Astrocyte of the cerebellum (primary cell): Measurements from ENCODE around the gene SLC12A7.

Experiments
- DNase-seq: peaks from one replicate; pipeline ENCODE4 v3.0.0-alpha.2; 2011; ENCODE audit warnings: low read depth
- H3K4me3 ChIP-seq: 2 replicates; pipeline ENCODE4 v1.5.1; 2011; ENCODE audit warnings: mild to moderate bottlenecking, low read depth, low read length, moderate library complexity
- CTCF ChIP-seq: IDR thresholded peaks from 2 replicates; pipeline ENCODE4 v1.5.1; 2012; ENCODE audit warnings: low read length, low read depth, moderate library complexity, mild to moderate bottlenecking; ENCODE audit errors: missing control alignments
- in situ Hi-C: cut with HindIII; loops from 2 replicates; pipeline ENCODE4 v1.10.0; 2017; ENCODE audit warnings: low sequenced_read_pairs

Gene SLC12A7

DNA sequence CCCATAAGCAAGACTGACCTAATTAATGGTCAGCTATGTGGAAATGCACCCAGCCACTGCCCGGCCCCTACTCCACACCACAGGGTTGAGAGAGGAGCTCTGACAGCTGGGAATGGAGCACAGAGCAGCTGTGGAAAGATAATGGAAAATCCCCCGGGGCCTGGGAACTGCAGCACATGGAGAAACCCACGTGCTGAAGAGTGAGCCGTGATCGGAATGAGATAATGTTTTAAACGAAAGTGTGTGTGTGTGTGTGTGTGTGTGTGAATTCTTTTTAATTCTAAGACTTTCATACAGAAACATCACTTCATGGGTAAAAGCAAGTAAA, 13.1 kb upstream of the SLC12A7 start:
- H3K4me3 ChIP-seq = no peak overlapping the region
- DNase-seq = no peak
- in situ Hi-C loops = no loop called here
- TF ChIP-seq CTCF = no peak

GRCh38 chr5:1124205-1125029, 12.6 kb upstream of the SLC12A7 start:
- in situ Hi-C loops = no loop called here
- no peak overlapping the region for H3K4me3 ChIP-seq
- TF ChIP-seq CTCF = no peak
- no peak for DNase-seq

DNA sequence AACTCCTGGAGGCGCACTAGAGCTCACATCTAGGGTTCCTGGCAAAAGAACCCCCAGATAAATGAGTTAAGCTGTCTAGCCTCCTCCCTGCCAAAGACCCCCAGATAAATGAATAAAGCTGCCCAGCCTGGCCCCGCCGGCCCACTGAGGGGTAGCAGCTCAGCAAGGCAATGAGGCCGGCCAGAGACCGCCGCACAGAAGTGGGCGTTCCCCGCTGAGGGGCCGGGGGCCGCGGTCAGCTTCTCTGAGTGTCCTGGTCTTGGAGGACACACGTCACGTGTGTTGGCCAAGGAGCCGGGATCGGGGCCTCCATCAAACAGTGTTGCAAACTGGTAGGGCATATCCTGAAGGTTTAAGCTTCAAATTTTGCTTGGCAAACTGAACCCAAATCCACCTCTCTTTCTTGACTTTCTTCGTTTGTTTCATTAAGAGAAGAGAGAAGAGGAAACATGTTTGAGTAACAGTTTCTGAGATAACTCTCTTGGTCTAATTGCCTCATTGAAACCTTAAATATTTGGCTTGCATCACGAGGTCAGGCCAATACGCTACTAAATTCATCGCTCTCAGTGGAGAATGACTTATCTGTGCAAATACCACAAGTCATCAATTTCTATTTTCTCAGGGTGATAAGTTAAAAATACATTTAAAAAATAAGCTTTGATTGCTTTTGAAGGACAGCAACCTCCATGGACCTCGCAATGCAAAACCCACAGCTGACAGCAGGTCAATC, 11.7 kb upstream of the SLC12A7 start:
- DNase-seq = no peak
- no peak for TF ChIP-seq CTCF
- H3K4me3 ChIP-seq = no peak overlapping the region
- in situ Hi-C loops = no loop called here

- TF ChIP-seq CTCF = no peak
- in situ Hi-C loops = no loop called here
- no peak overlapping the region for H3K4me3 ChIP-seq
- DNase-seq = no peak
Measured at GRCh38 chr5:1122511-1123294, 10.8 kb upstream of the SLC12A7 start.

DNA sequence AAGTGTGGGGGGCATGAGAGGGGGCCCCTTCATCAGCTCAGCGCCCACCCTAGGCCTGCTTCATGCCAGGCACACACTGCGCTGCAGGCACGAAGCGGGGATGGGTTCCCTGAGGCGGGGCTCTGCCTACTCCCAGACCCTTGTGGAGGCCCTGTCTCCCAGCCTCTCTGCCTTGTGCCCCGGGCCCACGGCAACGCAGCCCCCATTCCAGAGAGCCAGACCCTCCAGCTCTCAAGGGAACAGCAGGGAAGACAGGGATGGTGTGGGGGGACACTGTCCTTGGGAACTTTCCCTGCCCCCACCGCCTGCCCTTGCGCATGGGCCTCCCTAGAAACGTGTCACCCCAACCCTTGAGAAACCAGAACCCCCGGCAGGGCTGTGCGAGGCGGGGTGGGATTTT, 10.0 kb upstream of the SLC12A7 start:
- no peak overlapping the region for H3K4me3 ChIP-seq
- DNase-seq = no peak
- no peak for TF ChIP-seq CTCF
- in situ Hi-C loops = no loop called here

- DNase-seq = no peak
- in situ Hi-C loops = no loop called here
- no peak for TF ChIP-seq CTCF
- no peak overlapping the region for H3K4me3 ChIP-seq
Measured at GRCh38 chr5:1121044-1121443, 9.2 kb upstream of the SLC12A7 start.
